ENCODE results near the gene FAM107B.

The FAM107B gene

DNA sequence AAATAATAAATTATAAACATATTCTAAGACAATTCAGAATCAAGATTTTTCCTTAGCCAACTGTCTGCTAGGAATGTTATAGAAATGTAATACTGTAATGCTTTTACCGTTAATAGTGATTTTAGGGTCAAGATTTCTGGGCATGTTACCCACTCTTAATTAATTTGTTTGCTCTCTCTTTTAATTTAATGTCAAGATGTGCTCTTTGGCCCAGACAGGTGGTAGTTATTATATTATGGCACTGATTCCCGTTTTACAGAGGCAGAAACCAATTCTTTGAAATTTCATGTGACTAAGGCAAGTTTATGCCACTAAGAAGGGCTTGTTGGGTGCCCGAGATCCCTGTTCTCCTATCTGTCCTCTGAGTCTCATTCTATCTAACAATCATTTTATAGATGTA lies 959 bp upstream of the FAM107B start:
- no peak for DNase-seq

DNA sequence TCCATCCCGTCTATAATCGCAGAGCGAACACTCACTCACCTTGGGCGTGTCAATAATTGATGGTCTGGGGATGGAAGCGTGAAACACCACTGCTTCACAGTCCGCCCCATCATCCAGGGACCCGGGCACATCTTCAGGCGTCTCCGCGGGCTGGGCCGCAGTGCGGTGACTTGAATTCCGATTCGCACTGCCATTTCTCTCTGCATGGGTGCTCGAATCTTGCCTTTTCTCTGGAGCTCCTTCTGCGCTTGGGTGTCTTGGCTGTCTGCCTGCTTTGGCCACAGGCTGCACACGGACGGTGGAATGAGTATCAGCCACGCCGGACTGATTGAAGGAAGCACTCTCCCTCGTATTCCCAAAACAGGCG lies 500 bp downstream of the FAM107B start:
- no peak for DNase-seq

DNA sequence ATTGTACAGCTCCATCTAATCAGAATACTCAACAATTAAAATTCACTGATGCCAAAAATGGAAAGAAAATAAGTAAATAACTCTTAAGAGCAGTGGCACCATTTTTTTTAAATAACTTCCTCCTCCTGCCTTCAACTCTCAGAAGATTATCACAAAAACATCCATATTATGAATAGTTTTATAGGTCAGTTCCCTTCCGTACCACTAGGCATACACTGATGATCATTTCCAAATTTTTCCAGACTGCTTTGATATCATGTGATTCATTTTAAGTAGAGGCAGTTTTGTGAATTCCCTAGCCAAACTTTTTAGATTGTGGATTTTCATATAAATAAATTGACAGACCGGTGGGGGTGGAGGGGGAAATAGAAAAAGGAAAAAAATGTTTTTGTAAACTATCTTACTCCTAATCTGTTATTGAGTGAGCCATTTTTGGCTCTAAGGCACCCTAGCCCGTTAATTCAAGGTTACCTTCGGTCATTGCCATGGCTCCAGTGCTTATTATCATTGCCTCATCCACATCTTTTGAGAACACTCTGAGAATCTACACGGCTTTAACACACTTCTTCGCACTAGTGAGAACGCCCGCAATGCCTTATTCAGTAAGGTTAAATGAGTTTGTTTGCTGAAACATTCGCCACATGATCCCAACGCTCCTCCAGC lies 1.0 kb downstream of the FAM107B start:
- DNase-seq, result no peak

DNA sequence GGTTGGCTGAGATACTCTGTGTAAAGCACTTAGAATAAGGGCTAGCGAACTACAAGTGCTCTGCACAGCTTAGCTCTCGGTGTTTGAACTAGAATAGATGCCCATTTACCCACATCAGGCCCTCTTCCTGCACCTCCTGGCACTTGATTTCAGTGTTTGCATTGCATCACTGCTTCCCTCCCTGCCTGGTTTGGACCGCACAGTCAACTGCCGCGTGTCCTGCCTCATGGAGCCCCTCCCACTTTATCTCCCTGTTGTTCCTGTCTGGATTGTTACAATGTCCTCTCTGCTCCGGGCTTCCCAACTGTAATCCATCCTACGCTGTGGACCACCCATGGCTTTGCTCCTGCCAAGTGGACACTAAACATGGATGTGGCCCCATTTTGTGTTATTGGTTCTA lies 2.3 kb downstream of the FAM107B start:
- DNase-seq, result no peak

DNA sequence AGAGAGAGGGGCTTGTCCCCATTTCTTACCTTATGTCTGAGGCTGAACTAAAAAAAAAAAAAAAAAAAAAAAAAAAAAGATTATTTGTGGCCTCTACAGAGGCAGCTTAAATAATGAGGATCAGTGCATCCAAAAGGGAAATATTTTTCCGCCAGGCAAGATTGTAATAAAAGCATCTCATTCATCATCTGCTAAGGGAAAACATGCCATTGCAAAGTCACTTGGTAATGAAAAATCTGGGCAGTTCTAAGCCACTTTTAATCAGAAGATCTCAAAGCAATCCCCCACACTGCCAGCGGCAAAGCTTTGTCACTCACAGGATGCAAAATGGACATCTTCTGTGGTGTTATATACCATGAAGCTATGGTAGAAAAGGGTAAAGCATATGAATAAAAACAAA lies 3.8 kb downstream of the FAM107B start:
- DNase-seq, result no peak

DNA sequence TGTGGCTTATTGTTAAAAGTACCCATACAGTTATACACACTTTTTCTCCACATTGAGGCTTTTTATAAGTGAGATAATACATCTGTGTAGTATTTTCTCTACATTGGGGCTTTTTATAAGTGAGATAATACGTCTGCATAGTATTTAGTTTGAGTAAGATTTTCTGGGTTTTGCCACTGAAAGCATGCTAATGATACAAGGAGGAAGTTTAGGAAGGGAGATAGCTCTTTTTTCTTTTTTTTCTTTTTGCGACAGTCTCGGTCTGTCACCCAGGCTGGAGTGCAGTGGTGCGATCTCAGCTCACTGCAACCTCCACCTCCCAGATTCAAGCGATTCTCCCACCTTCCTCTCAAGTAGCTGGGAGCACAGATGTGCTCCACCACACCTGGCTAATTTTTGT lies 13.3 kb downstream of the FAM107B start:
- DNase-seq, result no peak

DNA sequence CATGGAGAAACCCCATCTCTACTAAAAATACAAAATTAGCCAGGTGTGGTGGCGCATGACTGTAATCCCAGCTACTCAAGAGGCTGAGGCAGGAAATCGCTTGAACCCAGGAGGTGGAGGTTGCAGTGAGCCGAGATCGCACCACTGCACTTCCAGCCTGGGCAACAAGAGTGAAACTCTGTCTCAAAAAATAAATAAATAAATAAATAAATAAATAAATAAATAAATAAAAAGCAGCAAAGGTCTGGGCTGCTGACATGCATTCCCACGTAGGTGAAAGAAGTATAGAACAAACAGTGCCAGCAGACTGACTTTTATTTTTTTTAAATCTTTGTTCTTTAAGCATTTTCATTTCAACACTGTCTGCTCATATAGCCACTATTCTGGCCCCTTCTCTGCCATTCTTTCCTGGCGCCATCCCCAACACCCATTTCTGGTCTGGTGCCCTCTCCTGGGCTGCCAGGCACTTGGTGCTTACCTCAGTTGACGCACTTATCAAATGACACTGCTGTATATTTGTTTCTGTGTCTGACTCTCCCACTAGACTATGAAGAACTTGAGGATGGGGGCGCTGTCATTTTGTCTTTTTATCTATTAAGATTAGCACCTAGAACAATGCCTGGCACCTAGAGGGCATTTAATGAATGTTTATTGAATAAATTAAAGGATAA lies 15.6 kb downstream of the FAM107B start:
- DNase-seq, result no peak

DNA sequence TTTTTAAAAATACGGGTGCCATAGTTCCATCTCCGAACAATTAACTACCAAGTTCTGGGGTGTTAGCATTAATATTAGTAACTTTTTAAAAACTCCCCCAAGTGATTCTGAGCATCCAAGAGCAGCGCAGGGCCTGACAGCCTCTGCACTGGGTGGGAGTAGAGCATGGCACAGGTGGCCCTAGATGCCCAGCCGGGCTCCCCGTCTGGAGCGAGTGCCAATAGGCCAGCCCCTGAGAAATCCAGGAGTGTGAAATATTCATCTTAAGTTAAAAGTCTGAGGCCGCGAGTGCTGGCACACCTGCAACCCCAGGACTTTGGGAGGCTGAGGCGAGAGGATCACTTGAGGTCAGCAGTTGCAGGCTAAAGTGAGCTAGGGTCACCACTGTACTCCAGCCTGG lies 16.2 kb downstream of the FAM107B start:
- no peak for DNase-seq

DNA sequence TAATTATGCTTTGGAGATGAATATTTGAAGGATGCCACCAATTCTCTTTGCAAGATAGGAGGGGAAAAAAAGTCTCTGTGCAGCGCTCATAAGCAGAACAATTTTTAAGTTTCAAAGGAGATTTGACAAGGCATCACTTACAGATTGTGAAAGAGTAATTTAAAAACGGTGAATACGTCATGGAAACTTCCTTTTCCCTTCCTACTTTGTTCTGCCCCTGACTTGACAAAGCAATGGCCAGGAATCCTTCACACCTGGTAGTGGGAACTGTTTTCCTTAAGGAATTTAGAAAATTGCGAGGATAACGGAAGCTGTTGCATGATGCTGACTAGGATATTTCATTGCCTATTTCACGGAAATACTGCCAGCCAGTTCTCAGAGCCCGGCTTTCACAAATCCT lies 16.7 kb downstream of the FAM107B start:
- no peak for DNase-seq

DNA sequence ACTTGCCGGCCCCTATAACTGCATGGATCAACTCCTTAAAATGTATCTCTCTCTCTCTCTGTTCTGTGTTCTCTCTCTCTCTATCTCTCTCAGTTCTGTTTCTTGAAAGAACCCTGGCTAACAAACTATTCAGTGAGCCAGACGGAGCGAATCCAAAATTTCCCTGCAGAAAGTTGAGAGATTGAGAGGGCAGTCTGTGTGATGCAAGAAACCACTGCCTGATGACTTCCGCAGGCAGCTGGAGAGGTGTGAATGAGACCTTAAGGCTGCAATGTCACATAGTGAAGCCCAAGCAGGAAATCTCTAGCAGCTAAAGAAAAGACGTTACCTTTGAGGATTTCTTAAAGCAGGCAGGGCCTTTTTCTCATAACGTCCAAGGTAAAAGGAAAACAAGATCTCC lies 17.3 kb downstream of the FAM107B start:
- no peak for DNase-seq

DNA sequence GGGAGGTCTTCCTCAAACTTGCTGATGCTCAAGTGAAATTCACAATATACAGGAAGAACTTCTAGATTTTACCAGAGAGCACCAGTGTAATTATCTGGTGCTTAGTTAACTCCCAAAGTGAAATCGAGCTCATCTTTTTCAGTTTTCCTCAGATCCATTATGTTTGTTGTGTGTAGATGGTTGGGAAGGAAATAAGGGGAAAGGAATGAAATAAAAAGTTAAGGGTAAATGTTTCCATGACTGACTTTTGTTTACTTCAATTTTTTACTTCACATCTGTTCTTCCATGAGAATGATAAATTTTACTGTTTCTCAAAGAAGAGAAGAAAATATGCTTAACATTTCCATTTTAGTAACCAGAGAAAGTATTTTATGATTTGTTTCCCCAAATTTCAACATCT lies 21.3 kb downstream of the FAM107B start:
- no peak for DNase-seq

DNA sequence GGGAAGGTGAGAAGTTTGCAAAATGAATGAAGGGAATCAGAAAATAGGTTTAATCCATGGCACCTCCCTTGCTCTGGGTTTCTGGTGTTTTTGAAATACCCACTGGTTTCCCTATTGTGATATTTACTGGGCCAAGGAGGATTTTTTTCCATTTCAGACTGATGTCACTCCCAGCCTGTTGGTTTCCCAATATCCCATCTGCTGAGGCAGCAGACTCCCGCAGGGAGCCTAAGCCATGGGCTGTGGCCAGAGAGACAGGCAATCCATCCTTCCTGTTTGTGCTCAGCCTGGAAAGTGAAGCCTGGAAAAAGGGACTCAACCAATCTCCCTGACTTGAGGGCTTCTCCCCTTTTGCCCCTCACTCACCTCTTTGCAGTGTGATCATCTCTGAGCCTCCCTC lies 22.8 kb downstream of the FAM107B start:
- DNase-seq, result peak; percentile 56

DNA sequence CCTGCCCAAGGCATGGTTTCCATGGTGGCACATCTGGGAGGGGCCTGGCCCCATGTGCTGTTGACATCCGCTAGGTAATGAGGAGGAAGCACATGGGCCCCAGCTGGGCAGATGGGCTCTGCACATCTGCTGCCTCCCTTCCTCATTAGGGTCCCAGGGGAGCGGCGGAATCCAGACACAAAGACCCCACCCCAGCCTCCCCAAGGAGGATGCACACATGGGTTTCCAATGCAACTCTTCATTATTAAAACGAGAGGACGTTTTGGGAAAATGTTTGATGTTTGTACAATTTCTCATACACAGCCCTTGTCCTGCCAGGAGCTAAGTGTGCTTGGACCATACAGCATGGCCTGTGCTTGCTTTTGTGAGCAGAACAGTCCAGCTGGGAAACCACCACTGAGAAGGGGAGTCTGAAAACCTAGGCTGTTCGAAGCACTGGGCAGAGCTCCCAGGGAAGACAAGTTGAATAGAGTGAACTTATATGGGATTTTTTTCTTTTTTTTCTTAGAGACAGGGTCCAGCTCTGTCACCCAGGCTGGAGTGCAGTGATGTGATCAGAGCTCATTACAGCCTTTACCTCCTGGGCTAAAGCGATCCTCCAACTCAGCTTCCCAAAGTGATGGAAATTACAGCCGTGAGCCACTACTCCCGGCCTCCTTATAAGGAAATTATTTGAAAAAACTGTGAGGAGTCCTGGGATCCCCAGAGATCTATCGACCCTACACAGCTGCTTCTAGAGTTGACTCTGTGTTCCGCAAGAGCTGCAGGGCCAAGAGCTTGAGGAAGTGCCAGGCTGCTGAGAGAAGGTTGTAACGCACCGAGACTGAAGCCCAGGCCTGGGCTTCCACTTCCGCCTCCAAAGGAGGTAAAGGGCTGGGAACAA lies 23.4 kb downstream of the FAM107B start:
- DNase-seq, result peak; percentile 85

DNA sequence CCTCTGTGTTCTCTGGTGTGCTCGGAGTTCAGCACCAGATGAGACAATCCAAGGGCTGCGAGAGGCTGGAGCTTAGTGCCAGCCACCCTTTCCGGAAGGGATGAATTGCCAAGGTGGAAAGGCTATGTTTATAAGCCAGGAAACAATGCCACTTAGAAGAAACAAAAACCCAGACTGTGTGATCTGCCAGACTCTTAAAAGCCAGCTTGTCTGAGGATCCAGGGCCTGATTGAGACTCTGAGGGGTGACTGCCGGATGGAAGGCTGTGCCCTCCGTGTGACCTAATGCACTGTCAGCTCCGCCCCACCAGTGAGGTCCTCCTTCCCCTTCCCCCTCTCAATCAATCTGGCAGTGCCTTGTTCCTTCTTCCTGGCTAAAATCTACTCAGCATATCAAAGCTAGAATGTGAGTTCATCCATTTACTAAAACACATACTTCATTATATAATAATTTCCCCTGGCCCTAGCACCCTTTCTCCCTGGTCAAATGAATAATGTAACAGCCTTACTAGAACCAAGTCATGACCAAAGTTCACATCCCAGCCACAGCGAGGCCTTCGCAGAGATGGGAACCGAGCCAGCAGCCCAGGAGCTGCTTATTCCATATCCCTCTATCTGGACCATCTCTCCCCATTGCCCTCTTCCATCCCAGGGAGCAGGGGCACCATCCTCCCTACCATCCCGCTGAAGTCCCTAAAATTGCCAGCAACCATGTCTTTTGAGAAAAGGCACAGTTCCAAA lies 25.5 kb downstream of the FAM107B start:
- DNase-seq, result no peak

DNA sequence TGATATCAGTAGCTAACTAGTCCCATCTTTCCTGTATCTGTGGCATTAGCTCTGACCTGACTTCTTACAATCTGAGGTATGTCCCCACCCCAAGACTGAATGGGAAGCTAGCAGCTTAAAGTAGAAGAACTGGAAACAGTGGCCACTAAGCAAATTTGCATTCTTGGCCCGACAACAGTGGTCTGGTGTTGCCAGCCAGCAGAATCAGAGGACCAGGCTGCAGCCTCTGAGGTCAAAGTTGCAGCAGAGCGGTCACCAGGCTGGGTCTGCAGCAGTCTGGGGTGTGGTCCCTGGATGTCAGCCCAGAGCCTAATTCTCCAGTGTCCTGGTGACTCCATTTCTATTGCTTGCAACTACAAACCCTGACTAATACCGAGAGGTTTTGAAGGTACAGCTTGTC lies 26.3 kb downstream of the FAM107B start:
- DNase-seq, result no peak

DNA sequence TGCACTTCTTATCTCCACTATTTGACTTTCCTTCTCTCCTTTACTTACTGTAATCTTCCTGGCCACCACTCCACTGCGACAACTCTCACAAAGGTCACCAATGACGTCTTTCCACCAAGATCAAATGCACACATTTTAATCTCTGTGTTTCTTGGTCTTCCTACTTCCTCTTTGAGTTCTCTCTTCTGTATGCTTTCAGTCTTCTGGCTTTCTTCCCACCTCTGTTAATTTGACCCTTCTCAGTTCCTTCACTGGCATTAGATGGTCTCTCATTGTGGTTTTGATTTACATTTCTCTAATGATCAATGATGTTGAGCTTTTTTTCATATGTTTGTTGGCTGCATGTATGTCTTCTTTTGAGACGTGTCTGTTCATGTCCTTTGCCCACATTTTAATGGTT lies 31.9 kb downstream of the FAM107B start:
- DNase-seq, result no peak

DNA sequence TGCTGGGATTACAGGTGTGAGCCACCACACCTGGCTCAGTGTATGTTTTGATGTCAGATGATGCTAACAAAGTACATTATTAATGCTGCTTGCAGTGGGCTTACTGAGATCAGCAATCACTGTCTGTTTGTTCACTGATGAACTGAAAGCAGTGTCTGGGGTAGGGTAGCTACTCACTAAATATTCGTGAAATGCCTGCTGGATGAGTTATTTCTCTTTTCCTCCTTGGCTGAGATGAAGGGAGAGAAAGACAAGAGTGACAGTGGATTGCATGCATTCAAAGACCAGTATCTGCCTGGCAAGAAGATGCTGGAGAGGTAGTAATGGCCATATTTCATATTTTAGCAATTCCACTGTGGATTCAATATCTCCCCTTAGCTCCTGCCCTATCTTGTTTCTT lies 32.3 kb downstream of the FAM107B start:
- DNase-seq, result no peak

DNA sequence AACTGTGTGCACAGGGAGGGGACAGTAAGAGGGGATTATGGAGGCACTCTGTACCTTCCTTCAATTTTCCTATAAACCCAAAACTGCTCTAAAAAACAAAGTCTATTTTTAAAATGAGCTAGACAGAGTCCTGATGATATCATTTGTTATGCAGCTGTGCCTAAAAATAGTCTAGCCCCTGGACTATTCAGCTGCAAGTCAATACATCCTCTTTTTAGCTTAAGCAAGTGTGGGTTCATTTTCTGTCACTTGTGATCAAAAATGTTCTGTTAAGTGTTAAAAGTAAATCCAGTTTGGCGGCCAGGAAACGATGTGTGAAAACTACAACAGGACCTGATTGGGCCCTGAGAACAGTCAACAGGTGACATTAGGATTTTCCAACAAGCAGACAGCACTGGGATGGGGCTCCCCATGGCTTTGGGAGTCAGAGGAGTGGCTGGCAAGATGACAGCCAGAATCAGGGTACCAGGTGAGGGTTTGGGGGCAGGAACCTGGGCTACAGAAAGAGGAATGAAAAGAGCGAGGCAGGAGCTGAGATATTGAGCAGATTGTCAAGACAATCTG lies 33.9 kb downstream of the FAM107B start:
- DNase-seq, result no peak

DNA sequence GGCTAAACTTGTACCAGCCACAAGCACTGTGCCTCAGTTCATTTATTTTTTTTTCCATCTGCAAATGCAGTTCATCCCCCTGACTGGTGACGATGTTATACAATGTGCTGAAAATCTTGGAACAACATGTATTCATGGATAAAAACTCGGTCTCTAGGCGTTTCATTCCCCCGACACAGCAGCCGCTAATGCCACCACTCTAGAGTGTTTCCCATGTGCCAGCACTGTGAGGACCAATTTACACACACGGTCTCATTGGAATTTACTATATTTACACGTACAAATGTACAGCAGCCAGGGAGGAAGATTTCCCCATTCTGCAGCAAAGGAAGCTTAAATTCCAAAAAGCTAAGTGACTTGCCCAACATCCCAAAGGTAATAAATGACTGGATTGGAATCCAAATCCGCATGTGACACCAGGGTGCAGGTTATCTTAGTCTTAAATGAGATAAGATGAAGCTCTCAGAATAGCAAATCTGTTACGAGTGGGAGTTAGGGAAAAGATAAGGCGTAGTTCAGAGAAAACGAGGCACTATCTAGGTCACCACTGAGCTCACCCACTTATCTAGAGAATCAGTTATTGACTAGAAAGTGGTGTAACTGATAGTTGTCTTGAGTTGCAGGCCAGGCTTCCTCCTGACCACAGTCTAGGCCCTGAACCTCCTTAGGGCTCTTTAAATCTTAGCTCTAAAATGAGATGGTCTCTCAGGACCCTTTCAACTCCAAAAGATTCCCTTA lies 36.7 kb downstream of the FAM107B start:
- DNase-seq, result no peak

DNA sequence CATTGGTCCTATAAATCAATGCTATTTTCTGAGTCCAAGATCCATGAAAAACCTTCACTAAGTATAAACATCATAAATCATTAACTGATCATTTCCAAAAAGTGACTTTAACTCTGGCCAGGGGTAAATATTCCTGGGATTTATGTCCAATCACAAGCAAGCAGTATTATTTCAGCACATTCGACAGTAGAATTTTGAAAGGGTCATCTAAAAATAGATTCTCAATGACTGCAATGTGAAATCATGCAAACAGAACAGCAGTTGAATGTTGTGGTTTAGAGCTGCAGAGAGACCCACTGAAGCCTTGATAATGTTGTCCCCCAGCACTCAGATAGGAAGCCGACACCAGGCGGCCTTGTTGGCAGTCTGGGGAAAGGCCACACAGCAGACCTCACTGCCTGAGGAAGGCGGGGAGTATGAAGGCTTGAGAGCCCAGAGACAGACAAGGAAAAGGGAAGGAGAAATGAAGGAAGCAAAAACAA lies 38.1 kb downstream of the FAM107B start:
- peak; percentile 64 for DNase-seq

DNA sequence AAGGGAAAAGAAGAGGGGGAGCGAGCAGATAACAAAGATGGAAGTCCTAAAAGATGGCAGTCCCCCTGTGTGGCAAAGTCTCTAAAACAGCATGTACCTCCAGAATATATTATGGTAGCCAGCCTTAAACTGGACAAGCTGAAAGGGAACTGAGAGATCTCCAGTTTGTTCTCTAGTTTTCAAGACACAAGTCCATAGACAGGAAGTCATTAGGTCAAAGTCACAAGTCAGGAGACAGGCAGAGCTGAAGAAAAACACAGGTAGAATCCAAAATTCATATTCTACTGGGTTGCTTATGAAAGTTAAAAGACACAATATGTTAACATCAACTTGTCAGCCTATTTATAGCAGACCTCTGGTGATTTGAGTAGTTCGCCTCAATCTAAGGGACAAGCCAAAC lies 38.7 kb downstream of the FAM107B start:
- no peak for DNase-seq

DNA sequence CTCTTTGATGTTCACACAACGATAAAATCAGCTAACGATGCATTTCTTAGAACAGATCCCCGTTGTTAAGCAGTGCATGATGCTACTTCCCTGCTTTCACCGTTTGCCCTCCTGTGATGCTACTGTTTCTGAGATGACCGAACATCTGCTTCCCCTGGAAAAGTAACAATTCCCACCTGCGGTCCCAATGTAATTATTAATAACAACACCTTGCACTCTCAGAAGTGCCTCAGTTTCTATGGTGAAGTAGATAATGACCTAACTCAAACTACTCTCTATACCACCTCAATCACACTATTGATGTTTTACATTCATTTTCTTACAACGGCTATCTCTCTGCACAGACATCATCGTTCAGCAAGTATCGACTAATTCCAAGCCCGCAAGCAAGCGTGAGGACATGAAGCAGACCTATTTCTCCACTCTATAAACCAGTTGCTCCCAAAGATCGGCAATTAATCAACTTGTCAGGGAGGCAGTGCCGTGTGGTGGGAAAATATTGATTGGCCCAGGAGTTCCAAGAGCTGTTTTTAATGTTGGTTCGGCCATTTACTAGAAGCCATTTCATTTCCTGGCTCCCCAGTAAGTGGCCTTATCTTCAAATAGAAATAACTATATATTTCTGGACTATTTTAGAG lies 42.7 kb downstream of the FAM107B start:
- no peak for DNase-seq
